ENCODE results near the gene AMPH.

AMPH gene

GRCh38 chr7:38630720-38631673 lies at the start of gene AMPH:
Gene AMPH, minus strand, starts transcription at chr7:38631373. Its CDS starts 22 bp downstream, at chr7:38631351.
- no peak for DNase-seq (ENCODE audit: low read depth)
- no peak for TF ChIP-seq CTCF (IDR thresholded peaks at IDR 0.05; ENCODE audit: control insufficient read depth, extremely low read depth, insufficient read depth)
- H3K4me3 ChIP-seq (ENCODE audit: low read depth, low read length) = no peak within 1 kb of the TSS

- no peak overlapping the region for H3K4me3 ChIP-seq (ENCODE audit: low read depth, low read length)
- DNase-seq (ENCODE audit: low read depth) = no peak
- no peak for TF ChIP-seq CTCF (IDR thresholded peaks at IDR 0.05; ENCODE audit: control insufficient read depth, extremely low read depth, insufficient read depth)
These were observed 48.2 kb upstream of the AMPH start for GRCh38 chr7:38679419-38679818.

DNA sequence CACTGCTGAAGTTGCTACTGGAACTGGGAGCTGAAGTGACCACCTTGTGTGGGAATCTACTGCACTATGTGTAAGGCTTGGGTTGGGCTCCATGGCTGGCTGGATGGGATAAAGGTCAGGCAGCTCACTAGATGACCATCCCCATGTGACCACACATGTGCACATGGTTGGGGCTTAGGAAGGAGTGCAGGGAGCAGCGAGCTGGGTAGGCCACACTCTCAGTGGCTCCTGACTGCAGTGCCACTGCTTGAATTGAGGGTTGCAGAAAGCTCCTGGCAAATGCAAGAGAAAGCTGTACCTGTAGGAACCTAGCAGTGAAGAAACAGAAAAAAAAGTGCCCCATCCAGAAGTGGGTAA lies 47.5 kb upstream of the AMPH start:
- DNase-seq (ENCODE audit: low read depth) = no peak
- no peak overlapping the region for H3K4me3 ChIP-seq (ENCODE audit: low read depth, low read length)
- TF ChIP-seq CTCF (IDR thresholded peaks at IDR 0.05; ENCODE audit: control insufficient read depth, extremely low read depth, insufficient read depth) = no peak

GRCh38 chr7:38677981-38678697 lies 47.0 kb upstream of the AMPH start:
- no peak for DNase-seq (ENCODE audit: low read depth)
- no peak for TF ChIP-seq CTCF (IDR thresholded peaks at IDR 0.05; ENCODE audit: control insufficient read depth, extremely low read depth, insufficient read depth)
- H3K4me3 ChIP-seq (ENCODE audit: low read depth, low read length) = no peak overlapping the region

DNA sequence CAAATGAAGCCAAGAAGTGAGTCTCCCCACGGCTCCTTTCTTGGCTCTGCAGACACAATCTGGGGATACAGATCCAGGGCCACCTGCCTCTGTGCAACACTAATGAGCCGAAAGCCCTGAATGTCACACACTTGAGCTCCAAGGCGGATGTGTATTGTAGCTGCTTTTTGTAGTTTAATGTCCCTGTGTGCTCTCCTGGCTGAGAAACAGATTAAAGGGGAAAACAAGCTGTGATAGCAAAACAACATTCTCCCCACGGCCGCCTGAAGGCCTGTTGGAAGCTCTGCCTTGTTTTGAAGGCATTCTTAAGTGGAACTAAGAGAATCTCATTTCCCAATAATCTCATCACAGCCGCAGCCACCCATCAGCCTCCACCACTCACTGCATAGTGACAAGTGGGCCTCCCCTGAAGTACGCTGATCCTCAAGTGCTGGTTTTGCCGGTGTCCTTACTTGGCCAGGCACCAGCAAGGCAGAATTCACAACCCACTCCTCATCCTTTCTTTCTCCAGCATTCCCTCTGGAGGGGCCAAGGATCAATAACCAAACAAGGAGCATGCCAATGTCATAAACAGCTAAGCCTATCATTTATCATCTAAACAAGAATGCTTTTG lies 44.4 kb upstream of the AMPH start:
- no peak for TF ChIP-seq CTCF (IDR thresholded peaks at IDR 0.05; ENCODE audit: control insufficient read depth, extremely low read depth, insufficient read depth)
- H3K4me3 ChIP-seq (ENCODE audit: low read depth, low read length) = no peak overlapping the region
- DNase-seq (ENCODE audit: low read depth) = no peak

GRCh38 chr7:38674513-38674912 lies 43.3 kb upstream of the AMPH start:
- no peak overlapping the region for H3K4me3 ChIP-seq (ENCODE audit: low read depth, low read length)
- no peak for DNase-seq (ENCODE audit: low read depth)
- TF ChIP-seq CTCF (IDR thresholded peaks at IDR 0.05; ENCODE audit: control insufficient read depth, extremely low read depth, insufficient read depth) = no peak

All from LNCaP clone FGC (cell line).